Muscle of leg (tissue), 11 donors: Measurements from ENCODE around the gene ATP6V0A1. TPM values are rescaled to one million over a fixed set of nuclear protein-coding genes. Genes with fewer than 3 reads are reported as not detected.

Experiments
- DNase-seq: peaks from one replicate; pipeline ENCODE4 v3.0.0; 2013
- H3K27ac ChIP-seq: one replicate; pipeline ENCODE4 v1.5.1; 2013; ENCODE audit warnings: mild to moderate bottlenecking, low read length, control low read depth
- H3K27me3 ChIP-seq: one replicate; pipeline ENCODE4 v1.6.1; 2013; ENCODE audit warnings: low read length; ENCODE audit not compliant: control insufficient read depth, insufficient read depth
- H3K36me3 ChIP-seq: one replicate; pipeline ENCODE4 v1.6.1; 2013; ENCODE audit warnings: low read length; ENCODE audit not compliant: control insufficient read depth, insufficient read depth
- H3K4me1 ChIP-seq: one replicate; pipeline ENCODE4 v1.6.1; 2013; ENCODE audit warnings: low read length; ENCODE audit not compliant: control insufficient read depth, insufficient read depth
- H3K4me3 ChIP-seq: one replicate; pipeline ENCODE4 v1.5.1; 2013; ENCODE audit warnings: low read length, control low read depth
- H3K9me3 ChIP-seq: replicated peaks from 2 replicates; pipeline ENCODE4 v1.6.1; 2013; ENCODE audit warnings: low read depth, low read length; ENCODE audit not compliant: control insufficient read depth
- WGBS: methylation state at CpG from one replicate; pipeline ENCODE4 v1.1.5; 2013; ENCODE audit warnings: missing lambda C conversion rate; ENCODE audit not compliant: insufficient coverage; 5-methylcytosine and 5-hydroxymethylcytosine counted together
- polyA plus RNA-seq, 8 donors: library from polyadenylated mRNA; unstranded; fragments of 120-200 nt; gene quantifications; one replicate each; pipeline versions ENCODE4 v1.2.1 to v1.2.3, GENCODE V29; 2013; ENCODE audit warnings: inconsistent platforms in 1 of 8, low replicate concordance in 1 of 8; ENCODE audit not compliant: insufficient read length in 8 of 8, insufficient read depth in 1 of 8
- total RNA-seq: library from RNA; stranded (reverse); fragments of 120-200 nt; gene quantifications from one replicate; pipeline ENCODE4 v1.2.4, GENCODE V29; 2013

ATP6V0A1 gene
- total and polyA plus RNA-seq, 9 donors = 16.7 to 36.4 (median 22.9) TPM

DNA sequence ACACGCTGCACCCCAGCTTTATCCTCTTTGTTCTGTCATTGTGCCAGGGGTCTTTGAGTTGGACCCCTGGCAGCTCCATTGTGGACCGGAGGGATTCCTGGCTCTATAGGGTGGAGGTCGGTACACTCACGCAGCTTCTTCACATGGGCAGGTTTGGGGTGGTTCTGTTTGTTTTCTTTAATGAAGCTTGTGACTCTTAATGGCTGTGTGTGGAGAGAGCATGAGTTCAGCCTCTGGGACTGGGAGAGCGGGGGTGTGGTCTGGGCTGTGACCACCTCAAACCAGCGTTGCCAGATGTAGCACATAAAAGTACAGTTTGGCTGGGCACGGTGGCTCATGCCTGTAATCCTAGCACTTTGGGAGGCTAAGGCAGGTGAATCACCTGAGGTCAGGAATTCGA, 56.2 kb downstream of the ATP6V0A1 start:
- Histone ChIP-seq H3K27me3 (no peaks in the 10 kb centered on the region), H3K9me3 (no peaks in the 10 kb centered on the region), H3K4me3 (no peak overlapping the region), H3K4me1 (peaks cover 28% of the 10 kb centered on the region), H3K36me3 (peaks cover 44% of the 10 kb centered on the region), H3K27ac (no peak overlapping the region)
- 76% methylated on average over 5 of the region's 8 CpGs for WGBS
- no peak for DNase-seq

DNA sequence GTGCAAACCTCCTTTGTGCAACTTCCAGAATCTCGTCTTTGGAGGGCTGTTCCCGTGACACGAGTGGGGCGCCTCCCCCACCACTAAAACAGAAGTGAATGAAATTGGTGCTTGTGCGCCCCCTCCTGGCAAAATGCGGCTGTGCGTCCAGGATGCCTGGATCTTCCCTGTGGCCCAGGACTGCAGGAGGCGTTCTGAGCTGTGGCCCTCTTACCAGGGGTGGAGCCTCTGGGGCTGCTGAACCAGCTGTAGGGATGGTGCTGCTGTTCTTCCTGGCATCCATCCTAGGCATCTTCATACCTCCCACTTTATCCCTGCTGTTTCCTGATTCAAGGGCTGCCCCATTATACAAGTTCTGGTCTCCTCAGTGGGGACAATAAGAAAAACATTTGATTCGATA, 58.8 kb downstream of the ATP6V0A1 start:
- Histone ChIP-seq H3K4me1 (peaks cover 55% of the 10 kb centered on the region), H3K27me3 (no peaks in the 10 kb centered on the region), H3K9me3 (no peaks in the 10 kb centered on the region), H3K27ac (peak overlapping the region; percentile 97), H3K4me3 (no peak overlapping the region), H3K36me3 (peaks cover 37% of the 10 kb centered on the region)
- WGBS = 10% methylated on average over 4 of the region's 9 CpGs
- peak; percentile 84 for DNase-seq

DNA sequence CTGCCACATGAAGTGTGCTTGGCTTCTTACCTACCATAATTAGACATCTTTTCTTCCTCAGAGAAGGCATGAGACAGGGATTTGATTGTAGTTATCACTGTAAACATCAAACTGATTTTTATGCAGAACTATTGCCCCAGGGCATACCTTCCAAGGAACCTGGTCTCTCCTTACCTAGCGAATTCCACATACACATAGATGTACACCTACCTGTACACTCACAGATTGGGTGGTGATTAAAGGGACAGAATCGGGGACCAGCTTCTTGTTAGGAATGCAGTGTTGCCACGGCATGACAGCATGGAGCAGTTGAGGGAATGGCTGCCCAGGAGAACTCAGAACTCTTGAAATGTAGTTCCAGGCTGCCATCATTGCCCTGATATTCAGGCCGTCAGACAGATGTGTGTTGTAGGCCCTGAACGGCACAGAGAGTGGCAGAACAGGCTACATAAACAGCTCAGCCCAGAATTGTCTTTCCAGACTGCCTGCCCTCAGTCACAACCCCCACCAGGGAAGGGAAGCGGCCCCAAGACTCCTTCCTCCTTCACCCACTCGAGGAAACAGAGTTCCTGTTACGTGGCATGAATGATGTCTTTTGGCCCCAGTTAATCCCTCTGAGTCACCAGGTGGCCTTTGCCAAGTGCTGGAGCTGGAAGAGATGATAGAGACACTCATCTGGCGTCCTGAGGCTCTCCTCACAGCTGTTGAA, 59.5 kb downstream of the ATP6V0A1 start:
- H3K36me3 ChIP-seq = peaks cover 43% of the 10 kb centered on the region
- peaks cover 62% of the 10 kb centered on the region for H3K4me1 ChIP-seq

DNA sequence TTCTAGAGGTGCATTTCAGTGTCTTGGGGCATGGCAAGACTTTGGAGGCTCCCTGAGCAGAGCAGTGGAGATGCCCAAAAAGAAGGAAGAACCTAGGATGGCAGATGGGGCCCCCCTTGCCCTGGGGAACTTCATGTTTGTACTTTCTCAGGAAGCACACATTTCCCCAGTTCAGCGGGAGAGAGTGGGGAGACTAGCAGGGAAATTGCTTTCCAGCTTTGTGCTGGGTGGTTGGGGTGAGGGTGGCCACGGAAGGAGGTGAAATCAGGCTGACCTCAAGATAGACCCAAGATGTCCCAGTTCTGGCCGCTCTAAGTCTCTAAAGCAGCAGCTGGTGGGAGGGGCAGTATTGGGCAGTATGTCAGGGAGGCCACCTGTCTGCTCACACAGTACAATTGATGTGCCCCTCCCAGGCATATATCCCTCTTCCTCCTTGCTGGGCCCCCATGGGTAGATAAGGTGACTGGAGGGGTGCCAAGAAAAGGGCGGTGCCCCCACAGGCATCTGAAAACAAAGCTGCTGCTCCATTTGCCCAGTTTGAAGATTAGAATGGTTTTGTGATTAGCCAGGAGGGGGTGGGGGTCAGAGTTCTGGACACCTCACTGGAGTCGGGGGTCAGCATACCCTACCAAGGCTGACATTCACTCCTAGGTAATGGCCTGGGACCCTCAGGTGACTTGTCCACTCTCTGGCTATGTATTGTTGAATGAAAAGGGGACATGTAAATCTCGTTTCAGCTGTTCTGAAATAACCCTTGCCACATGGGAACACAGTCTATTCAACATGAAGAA, 60.3 kb downstream of the ATP6V0A1 start:
- Histone ChIP-seq H3K27ac (peak overlapping the region; percentile 97), H3K4me3 (no peak overlapping the region), H3K4me1 (peaks cover 62% of the 10 kb centered on the region), H3K9me3 (no peaks in the 10 kb centered on the region), H3K36me3 (peaks cover 39% of the 10 kb centered on the region), H3K27me3 (no peaks in the 10 kb centered on the region)
- peak; percentile 78 for DNase-seq
- 27% methylated on average over 2 of the region's 6 CpGs for WGBS

More for the DNA sequence above, 59.5 kb downstream of the ATP6V0A1 start:
- peak; percentile 91 for DNase-seq
- H3K9me3 ChIP-seq = no peaks in the 10 kb centered on the region
- peak overlapping the region; percentile 97 for H3K27ac ChIP-seq
- no peaks in the 10 kb centered on the region for H3K27me3 ChIP-seq
- 15% methylated on average over 5 of the region's 9 CpGs for WGBS
- H3K4me3 ChIP-seq = no peak overlapping the region

DNA sequence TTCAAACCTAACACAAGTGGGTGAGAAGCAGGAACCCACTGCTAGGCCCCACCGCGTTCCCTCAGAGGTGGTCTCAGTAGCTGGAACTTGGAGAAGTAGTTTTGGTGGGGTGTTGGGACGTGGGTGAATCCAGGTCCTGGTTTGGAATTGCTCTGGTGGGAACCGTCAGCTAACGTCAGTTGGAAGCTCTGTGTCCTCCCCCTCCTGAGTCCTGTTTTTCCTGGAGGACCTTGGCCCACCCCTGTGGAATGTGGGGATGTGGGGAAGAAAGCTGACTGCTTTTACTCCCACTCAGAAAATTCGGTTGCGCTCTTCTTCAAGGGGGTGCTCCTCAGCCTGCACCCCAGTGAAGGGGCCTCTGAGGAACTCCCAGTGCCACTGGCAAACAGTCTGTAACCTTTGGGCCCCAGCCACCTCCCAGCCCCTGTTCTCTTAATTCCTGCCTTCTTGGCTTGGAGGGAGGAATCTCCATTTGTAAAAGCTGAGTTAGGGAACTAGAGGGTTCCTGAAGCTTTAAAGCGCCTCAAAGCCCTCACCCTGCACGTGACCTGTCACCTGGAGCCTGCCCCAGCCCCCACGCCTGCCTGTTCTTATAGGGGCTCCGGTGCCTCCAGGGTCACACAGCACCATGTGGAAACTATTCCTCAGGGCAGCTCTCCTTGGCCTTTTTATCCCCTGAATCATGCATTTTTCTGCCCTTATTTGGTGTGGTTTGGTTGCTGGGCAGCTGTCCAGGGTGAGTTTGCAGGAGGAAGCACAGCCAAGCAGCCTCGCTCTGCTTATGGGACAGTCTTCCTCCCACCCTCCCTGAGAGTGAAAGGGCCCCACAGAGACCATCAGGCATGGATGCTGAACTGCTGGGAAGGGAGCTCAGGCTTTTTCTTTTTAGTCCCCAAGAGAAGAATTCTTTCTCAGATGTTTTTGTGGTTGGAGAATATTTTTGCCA, 61.1 kb downstream of the ATP6V0A1 start:
- 5% methylated on average over 7 of the region's 12 CpGs for WGBS
- peak; percentile 98 for DNase-seq
- H3K4me3 ChIP-seq = no peak overlapping the region
- H3K27ac ChIP-seq = peak overlapping the region; percentile 97
- peaks cover 62% of the 10 kb centered on the region for H3K4me1 ChIP-seq
- H3K27me3 ChIP-seq = no peaks in the 10 kb centered on the region
- H3K9me3 ChIP-seq = no peaks in the 10 kb centered on the region
- peaks cover 30% of the 10 kb centered on the region for H3K36me3 ChIP-seq

DNA sequence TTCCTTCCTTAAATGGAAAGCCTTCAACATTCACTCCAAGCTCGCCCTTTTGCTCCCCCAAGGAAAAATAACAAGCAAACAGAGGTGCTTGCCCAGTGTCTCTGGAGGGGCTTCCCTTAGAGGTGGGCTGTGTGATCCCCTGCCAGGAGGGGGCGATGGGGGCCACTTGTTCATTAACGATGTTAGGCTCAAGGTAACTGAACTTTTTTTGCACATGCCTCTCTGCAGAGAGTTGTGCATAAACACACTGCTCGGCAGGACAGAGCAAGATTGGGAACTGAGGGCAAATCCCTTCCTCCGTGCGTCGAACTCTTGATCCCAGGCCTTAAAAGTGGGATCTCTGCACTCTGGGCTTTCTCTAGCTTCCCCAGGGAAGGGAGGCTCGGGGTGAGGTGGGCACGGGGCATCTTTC, 61.9 kb downstream of the ATP6V0A1 start:
- Histone ChIP-seq H3K4me3 (no peak overlapping the region), H3K27me3 (no peaks in the 10 kb centered on the region), H3K36me3 (peaks cover 29% of the 10 kb centered on the region), H3K4me1 (peaks cover 62% of the 10 kb centered on the region), H3K9me3 (no peaks in the 10 kb centered on the region), H3K27ac (peak overlapping the region; percentile 97)
- DNase-seq = no peak
- WGBS = 19% methylated on average over 4 of the region's 9 CpGs

DNA sequence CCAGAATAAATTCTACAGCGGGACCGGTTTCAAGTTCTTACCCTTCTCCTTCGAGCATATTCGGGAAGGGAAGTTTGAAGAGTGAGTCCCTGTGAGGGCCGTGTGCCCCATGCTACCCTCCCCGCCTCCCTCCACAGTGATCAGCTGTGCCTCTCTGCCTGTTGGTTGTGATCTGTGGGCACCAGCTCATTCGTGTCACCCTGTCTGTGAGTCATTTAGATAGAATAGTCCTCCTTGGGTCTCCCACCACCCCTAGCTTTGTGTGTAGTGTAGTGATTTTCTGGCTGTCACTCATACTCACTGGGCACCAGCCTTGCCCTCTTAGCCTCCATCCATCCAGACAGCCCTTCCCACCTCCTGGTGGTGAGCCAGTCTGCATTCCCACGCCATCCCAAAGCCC, 62.4 kb downstream of the ATP6V0A1 start:
- Histone ChIP-seq H3K4me1 (peaks cover 62% of the 10 kb centered on the region), H3K27ac (peak overlapping the region; percentile 97), H3K9me3 (no peaks in the 10 kb centered on the region), H3K36me3 (peaks cover 28% of the 10 kb centered on the region), H3K4me3 (no peak overlapping the region), H3K27me3 (no peaks in the 10 kb centered on the region)
- DNase-seq = no peak
- no CpG with 5 or more reads among the region's 8 CpGs for WGBS

DNA sequence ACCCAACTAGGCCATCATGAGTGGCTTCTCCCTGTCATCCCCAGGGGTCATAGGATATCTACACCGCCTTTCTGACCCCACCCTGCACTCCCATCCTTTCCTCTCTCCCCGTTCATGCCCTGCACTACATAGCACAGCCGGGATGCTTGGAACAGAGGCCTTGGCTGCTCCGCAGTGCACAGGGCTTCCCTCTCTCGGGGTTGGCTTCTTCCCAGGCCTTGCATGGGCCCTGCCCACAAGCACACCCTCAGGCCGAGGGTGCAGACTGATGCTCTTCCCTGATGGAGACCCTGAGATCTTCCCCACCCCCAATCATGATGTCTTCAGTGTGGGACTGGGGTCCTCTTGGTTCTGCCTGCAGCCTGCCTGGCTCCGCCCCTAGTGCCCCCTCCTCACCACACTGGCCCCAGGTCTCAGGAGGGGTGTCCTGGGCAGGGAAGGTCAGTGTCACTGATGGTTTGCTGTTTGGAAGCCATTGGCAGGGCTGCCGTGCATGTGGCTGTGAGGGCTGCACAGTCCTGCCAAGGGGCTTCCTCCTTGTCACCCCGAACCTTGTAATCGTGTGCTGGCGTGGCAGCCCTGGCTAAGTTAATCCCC, 63.1 kb downstream of the ATP6V0A1 start:
- 33% methylated on average over 9 of the region's 11 CpGs for WGBS
- Histone ChIP-seq H3K27ac (peak overlapping the region; percentile 97), H3K4me1 (peaks cover 62% of the 10 kb centered on the region), H3K4me3 (no peak overlapping the region), H3K36me3 (peaks cover 22% of the 10 kb centered on the region), H3K9me3 (no peaks in the 10 kb centered on the region), H3K27me3 (no peaks in the 10 kb centered on the region)
- DNase-seq = no peak

DNA sequence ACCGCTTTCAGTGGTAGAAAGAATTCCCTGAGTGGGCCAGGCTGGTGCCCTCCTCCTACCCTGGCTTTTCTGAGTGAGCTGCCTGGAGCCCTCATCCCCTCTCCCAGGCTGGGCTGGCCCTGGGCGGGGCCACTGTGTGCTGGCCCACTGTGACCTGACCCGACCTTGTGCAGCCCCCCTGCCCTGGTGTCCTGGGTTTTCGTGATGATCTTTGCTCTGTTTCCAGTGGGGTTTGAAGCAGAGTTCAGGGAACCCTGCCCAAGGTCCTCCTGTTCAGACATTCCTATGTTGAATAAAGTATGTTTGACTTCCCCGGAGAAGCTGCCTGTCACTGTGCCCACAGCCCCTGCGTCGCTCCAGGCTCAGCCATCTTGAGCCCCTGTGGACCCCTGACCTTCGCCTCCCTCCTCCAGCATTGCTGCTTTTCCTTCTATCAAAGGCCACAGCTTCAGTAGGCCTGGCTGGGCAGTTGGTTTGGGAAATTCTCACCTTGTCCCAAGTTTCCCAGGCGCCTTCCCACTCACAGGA, 63.6 kb downstream of the ATP6V0A1 start:
- H3K36me3 ChIP-seq = peaks cover 22% of the 10 kb centered on the region
- 59% methylated on average over 4 of the region's 9 CpGs for WGBS
- peaks cover 63% of the 10 kb centered on the region for H3K4me1 ChIP-seq
- no peaks in the 10 kb centered on the region for H3K9me3 ChIP-seq
- no peak for DNase-seq
- H3K4me3 ChIP-seq = no peak overlapping the region
- no peaks in the 10 kb centered on the region for H3K27me3 ChIP-seq
- H3K27ac ChIP-seq = peak overlapping the region; percentile 97
